GM12865 (cell line): ENCODE results near the gene CD99.
"Not testable (repeated sequence)": the region's sequence is repeated elsewhere in the genome, so short reads cannot be mapped to it uniquely, and the experiment has no call there.

Experiments used
- DNase-seq: peaks from one replicate; pipeline ENCODE4 v3.0.0; 2010; ENCODE audit warnings: low read depth
- H3K4me3 ChIP-seq: 2 replicates; pipeline ENCODE4 v1.5.1; 2011; ENCODE audit warnings: mild to moderate bottlenecking, low read depth, low read length, control low read depth
- TF ChIP-seq, protein P1 (sequence below): IDR thresholded peaks from 2 replicates; pipeline ENCODE4 v1.5.1; 2011; ENCODE audit warnings: low read length, control low read depth, low read depth, inconsistent platforms; ENCODE audit not compliant: insufficient read depth; ENCODE audit errors: missing control alignments

The CD99 gene

DNA sequence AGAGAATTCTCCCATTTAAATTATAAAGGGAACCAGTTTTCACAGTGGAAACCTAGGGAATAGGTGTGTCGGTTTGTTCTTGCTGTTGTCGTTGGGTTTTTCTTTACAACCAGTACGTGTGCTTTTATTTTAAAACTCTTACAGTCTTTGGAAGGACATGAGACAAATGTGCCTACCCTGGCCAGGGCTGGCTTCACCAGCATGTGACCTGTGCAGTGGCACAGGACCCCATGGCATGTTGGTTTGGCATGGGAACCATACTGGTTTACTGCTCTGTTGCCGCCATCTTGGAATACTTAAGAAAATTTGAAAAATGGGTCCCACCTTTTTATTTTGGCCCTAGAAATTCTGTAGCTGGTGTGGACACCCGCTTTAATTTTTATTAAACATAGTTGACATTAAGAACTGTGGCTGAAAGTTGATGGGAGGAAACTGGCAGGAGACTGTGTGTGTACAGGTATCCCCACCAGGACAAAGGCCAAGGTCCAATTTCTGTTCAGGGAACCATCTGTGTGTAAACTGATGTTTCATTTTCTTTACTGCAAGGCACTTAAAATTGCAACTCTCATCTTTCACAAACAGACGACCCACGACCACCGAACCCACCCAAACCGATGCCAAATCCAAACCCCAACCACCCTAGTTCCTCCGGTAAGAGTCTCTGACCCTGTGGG, 28.8 kb downstream of the CD99 start:
- H3K4me3 ChIP-seq: no peak overlapping the region
- no peak for DNase-seq
- TF ChIP-seq, protein P1, sequence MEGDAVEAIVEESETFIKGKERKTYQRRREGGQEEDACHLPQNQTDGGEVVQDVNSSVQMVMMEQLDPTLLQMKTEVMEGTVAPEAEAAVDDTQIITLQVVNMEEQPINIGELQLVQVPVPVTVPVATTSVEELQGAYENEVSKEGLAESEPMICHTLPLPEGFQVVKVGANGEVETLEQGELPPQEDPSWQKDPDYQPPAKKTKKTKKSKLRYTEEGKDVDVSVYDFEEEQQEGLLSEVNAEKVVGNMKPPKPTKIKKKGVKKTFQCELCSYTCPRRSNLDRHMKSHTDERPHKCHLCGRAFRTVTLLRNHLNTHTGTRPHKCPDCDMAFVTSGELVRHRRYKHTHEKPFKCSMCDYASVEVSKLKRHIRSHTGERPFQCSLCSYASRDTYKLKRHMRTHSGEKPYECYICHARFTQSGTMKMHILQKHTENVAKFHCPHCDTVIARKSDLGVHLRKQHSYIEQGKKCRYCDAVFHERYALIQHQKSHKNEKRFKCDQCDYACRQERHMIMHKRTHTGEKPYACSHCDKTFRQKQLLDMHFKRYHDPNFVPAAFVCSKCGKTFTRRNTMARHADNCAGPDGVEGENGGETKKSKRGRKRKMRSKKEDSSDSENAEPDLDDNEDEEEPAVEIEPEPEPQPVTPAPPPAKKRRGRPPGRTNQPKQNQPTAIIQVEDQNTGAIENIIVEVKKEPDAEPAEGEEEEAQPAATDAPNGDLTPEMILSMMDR: no peak

DNA sequence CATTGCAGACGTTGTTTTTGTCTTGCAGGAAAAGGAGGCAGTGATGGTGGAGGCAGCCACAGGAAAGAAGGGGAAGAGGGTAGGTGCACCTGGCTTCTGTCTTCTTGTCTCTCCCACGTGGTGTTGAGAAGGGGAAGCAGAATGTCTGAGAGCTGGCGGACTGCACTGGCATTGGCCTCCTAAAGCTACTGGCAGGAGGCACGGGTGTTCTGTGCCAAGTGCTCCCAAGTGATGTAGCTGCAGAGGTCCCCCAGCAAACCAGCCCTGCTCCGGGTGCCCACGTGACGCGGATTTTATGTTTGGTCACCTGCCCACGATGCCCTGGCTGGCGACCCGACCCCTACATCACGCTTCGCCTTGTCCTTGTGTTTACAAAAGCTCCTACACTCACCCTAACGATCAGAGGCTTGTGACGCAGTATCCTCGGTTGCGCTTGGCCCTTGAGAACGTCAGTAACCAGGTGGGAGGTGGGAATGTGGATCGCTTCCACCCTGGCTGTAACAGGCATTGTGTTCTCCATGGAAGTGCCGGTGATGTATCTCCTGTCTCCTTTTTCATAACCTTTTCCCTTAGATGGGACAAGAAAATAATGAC, 32.3 kb downstream of the CD99 start:
- TF ChIP-seq, protein P1: no peak
- no peak for DNase-seq
- no peak overlapping the region for H3K4me3 ChIP-seq

DNA sequence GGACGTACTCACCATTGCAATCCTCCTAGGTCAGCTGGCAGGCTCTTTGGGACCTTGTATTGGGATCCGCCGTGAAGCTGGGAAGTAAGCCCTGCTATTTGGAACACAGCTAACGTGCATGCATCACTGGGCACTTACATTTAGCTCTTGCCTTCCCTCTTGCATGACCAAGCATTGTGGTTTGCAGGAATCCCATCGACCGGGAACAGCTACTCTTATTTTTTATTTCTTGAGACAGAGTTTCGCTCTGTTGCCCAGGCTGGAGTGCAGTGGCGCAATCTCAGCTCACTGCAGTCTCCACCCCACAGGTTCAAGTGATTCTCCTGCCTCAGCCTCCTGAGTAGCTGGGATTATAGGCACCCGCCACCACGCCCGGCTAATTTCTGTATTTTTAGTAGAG, 36.2 kb downstream of the CD99 start:
- not testable (repeated sequence) for H3K4me3 ChIP-seq, DNase-seq

DNA sequence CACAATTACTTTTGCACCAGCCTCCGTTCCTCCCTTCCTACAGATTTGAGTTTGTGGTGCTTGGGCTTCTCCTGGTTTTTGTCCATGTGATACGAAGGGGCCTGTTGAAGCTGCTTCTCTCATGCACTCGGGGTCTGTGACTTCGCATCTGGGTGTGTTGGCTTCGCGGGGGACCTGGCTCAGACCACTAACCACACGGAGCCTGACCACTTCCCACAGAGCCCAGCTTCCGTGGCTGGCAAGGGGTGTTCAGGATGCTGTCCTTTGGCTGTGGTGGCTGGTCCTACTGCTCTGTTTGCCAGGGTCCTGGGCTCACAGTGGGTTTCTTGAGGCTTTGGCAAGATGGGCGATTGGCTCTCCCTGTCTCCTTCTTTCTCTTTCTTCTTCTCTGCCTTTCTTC, 41.0 kb downstream of the CD99 start:
- DNase-seq: no peak
- TF ChIP-seq, protein P1: no peak

DNA sequence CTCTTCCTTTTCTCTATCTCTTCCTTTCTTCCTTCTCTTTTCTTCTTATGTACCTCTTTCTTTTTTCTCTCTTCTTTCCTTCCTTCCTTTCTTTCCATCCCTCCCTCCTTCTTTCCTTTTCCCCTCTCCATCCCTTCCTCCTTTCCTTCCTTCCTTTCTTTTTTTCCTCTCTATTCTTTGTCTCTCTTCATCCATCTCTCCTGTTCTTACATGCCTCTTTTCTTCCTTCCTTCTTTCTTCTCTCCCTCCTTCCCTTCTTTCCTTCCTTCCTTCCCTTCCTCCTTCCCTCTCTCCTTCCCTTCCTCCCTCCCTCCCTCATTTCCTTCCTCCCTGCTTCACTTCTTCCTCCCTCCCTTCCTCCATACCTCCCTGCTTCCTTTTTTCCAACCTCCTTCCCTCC, 41.6 kb downstream of the CD99 start:
- no peak for DNase-seq
- TF ChIP-seq, protein P1: no peak
- no peak overlapping the region for H3K4me3 ChIP-seq

More for the DNA sequence above, 41.0 kb downstream of the CD99 start:
- H3K4me3 ChIP-seq: no peak overlapping the region

DNA sequence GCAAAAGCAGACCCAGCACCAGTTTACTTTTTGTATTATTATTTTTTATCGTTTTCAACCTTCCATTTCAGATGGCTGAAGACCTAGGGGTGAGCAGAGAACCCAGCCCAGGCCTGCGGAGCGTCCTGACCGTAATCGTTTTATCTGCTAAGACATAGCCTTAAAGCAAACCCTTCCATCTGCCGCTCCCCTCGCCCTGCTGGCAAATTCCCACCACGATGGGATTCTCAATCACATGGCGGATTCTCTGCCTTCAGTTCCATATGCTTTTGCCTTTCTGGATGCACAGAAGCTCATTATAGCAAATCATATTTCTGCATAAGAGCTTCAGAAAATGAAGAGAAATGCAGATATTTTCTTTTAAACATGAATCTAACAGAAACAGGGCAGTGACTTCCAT, 42.2 kb downstream of the CD99 start:
- H3K4me3 ChIP-seq: no peak overlapping the region
- TF ChIP-seq, protein P1: no peak
- no peak for DNase-seq

DNA sequence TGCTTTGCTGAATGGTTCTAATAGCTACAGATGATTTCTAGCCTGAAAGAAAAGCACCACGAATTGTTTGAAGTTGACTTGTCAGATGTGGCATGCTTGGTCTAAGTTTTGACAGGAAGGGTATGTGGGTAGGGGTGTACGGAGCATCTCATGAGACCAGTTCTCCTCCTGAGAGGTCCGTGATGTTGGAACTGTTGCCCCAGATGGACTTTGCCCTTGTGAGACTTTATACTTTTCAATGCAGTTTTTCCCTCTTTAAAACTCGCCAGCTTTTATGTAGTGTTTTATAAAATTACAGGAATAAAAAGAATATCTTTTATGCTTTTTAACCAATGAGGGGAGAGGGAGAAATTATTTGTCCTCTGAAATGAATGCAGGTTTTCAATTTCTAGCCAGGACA, 44.2 kb downstream of the CD99 start:
- no peak overlapping the region for H3K4me3 ChIP-seq
- DNase-seq: no peak
- TF ChIP-seq, protein P1: no peak
